GM12864 (cell line): Measurements from ENCODE around the gene MED27.

Source experiments
- DNase-seq: peaks from one replicate; pipeline ENCODE4 v3.0.0-alpha.2; 2011; ENCODE audit warnings: low read depth
- H3K4me3 ChIP-seq: 2 replicates; pipeline ENCODE4 v1.5.1; 2011; ENCODE audit warnings: mild to moderate bottlenecking, low read depth, low read length, control low read depth
- CTCF ChIP-seq: IDR thresholded peaks from 2 replicates; pipeline ENCODE4 v1.5.1; 2011; ENCODE audit warnings: low read depth, mild to moderate bottlenecking, moderate library complexity, low read length, control low read depth, inconsistent platforms; ENCODE audit errors: missing control alignments

MED27 gene

GRCh38 chr9:132037458-132037857, 42.2 kb downstream of the MED27 start:
- no peak for TF ChIP-seq CTCF
- no peak overlapping the region for H3K4me3 ChIP-seq
- no peak for DNase-seq

GRCh38 chr9:132036521-132036920, 43.1 kb downstream of the MED27 start:
- DNase-seq: no peak
- no peak for TF ChIP-seq CTCF
- no peak overlapping the region for H3K4me3 ChIP-seq

GRCh38 chr9:132035679-132036078, 44.0 kb downstream of the MED27 start:
- no peak for TF ChIP-seq CTCF
- DNase-seq: no peak
- no peak overlapping the region for H3K4me3 ChIP-seq

- no peak overlapping the region for H3K4me3 ChIP-seq
- no peak for TF ChIP-seq CTCF
- peak; percentile 26 for DNase-seq
Measured at GRCh38 chr9:132032238-132032950, 47.3 kb downstream of the MED27 start.

- no peak overlapping the region for H3K4me3 ChIP-seq
- no peak for DNase-seq
- TF ChIP-seq CTCF: no peak
Measured at GRCh38 chr9:132031467-132032237, 48.0 kb downstream of the MED27 start.

- DNase-seq: no peak
- no peak for TF ChIP-seq CTCF
- H3K4me3 ChIP-seq: no peak overlapping the region
Measured at GRCh38 chr9:132030626-132031325, 48.9 kb downstream of the MED27 start.
